Stimulated activated CD8-positive, alpha-beta memory T cell treated with anti-CD3 and anti-CD28 coated beads, Interleukin-12 subunit alpha, Interleukin-12 subunit beta, amount 100 ng/mL, for 24 hours (primary cell): ENCODE results near the gene AHNAK2.
"Not testable (repeated sequence)": the region's sequence is repeated elsewhere in the genome, so short reads cannot be mapped to it uniquely, and the experiment has no call there.

Experiments
- DNase-seq: peaks from one replicate; pipeline ENCODE4 v3.0.0-alpha.2; 2020; ENCODE audit errors: extremely low read depth

The AHNAK2 gene

DNA sequence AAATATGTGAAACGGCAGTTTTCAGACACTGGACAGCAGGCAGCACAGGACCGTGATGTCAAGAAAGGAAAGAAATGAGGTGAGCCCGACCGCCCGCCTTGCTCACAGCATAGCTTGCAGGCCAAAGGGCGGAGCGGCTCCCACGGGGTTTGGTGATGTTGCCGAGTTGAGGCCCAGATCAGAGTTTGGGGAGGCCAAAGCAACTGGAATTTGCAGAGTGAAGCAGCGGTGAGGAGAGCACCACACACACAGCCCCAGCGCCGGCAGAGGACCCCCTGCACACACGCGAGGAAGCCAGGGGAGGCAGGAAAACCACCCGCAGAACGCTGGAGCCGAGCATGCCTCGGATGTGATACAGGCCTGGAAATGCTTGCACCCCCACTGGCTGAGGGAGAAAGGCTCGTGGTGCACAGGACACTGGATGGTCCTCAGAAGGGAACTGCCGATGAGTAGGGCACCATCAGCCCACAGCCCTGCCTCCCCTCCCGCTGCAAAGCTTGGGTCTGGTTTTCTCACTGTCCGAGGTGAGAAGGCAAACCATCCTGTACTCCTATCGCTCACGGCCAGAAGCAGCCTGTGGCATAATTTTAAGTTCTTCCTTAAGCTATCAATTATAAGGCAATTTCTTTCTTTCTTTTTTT, 79.2 kb downstream of the AHNAK2 start:
- DNase-seq, result no peak

- no peak for DNase-seq
These were observed 80.0 kb downstream of the AHNAK2 start for GRCh38 chr14:104898195-104898558.

DNA sequence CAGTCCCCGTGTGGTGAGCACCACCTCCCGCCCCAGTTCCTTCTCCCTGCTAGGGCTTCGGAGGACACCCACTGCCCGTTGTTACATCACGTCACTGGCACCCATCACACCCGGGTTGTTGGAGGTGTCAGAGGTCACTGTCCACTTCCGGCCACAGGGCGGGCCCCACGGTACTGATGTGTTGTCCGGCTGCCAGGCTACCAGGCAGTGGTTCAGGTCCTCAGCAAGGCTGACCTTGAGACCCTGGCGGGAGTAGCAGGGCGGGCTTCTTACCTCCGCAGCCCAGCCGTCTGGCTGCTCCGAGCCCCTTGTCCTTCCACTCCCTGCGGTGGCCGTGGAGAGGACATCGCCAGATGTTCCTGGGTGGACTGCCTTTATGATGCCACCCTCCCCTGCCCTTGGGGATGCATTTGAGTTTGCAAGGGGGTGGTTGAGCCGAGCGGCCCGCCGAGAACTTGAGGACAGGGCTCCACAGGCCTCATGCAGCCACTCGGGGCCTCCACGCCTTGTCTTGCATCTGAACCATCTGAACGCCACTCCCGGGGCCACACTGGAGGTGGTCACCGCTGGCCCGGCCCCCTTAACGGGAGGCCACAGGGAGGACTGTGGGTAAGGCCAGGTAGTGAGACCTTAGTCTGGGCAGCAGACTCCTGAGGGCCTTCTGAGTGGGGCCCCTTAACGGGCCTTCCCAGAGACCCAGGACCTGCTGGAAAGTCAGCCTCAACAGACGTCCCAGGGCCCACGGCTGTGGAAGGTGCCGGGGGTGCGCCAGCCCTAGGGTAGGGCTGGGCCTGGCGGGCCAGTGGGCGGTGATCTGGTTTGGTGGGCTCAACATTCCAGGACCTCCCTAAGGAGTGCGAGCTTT, 80.6 kb downstream of the AHNAK2 start:
- DNase-seq, result no peak

- no peak for DNase-seq
These were observed 82.2 kb downstream of the AHNAK2 start for GRCh38 chr14:104895786-104896661.

DNA sequence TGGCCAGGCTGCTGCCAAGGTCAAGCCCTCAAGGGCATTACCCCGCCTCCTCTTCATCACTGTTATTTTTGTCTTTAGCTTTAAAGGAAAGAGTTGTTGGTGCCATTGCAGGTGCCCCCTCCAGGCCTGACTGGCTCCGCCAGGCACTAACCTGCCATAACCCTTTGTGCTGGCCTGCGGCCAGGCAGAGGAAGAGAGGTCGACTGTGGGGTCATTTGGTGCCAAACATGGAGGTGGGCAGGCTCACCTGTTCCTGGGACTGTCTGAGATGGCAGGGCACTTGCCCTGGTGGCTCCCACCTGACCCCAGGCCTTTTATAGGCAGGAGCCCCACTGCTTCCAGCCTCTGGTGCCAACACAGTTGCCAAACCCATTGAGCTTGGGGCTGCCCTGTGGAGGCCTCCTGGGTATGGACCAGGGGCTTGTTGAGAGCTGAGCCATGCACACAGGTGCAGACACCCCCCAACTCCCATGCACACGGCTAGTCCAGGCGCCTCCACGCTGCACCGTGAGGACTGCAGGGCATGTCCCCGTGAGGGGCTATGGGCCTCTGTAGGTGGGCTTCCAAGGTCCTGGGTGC, 82.9 kb downstream of the AHNAK2 start:
- DNase-seq, result no peak

DNA sequence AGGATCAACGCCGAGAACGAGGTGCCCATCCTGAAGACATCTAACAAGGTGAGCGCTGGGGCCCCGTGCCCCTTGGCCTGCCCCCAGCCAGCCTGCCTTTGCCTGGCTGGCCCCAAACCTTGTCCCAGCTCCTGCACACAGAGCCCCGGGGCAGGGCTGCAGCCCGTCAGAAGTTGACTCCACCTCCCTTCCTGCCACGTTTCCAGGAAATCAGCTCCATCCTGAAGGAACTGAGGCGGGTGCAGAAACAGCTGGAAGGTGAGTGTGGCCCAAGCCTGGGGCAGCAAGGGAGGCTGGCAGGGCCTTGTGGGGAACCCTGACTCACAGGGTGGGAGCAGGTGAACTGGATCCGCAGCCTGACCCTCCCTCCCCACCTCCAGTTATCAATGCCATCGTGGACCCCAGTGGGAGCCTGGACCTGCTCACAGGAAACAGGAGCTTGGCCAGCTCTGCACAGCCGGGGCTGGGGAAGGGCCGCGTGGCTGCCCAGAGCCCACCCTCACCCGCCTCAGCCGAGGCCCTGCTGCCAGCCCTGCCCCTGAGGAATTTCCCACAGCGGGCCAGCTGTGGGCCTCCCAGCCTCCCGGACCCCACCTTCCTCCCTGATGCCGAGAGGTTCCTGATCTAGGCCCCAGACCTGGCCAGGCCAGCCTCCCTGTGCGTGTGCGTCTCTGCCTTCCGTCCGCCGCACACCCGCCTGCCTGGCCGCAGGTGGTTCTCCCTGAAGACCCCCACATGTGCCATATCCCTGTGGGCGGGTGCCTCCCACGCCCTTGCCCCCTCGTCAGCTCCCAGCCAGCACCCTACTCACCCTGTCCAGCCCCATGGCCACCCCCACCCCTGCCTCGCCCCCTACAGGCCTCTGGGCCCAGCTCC, 83.6 kb downstream of the AHNAK2 start:
- no peak for DNase-seq

DNA sequence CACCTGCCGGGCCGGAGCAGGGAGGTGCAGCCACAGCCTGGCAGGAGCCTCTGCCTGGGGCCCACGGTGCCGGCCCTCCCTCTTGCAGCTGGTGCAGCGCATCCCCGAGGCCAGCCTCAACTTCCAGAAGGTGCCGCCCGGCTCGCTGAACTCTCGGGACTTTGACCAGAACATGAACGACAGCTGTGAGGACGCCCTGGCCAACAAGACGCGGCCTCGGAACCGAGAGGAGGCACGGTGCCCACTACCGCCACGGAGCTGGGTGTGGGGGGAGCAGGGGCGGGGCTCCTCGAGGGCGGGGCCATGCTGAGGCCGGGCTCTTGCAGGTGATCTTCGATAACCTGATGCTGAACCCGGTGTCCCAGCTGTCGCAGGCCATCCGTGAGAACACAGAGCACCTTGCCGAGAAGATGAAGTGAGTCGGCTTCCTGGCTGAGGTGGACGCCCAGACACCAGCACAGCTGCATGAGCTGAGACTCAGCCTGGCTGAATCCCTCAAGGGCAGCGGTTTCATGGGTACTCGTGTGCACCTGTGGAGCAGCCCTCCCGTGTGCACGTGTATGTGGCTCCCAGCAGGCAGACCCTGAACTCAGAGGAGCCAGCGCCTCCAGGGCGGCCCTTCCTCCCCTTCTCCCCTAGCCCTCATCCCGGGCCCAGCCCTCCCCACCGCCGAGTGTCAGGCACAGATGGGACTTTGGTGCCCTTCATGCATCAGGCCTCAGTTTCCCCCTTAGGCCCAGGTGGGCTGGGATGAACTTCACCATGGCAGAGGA, 84.6 kb downstream of the AHNAK2 start:
- no peak for DNase-seq

DNA sequence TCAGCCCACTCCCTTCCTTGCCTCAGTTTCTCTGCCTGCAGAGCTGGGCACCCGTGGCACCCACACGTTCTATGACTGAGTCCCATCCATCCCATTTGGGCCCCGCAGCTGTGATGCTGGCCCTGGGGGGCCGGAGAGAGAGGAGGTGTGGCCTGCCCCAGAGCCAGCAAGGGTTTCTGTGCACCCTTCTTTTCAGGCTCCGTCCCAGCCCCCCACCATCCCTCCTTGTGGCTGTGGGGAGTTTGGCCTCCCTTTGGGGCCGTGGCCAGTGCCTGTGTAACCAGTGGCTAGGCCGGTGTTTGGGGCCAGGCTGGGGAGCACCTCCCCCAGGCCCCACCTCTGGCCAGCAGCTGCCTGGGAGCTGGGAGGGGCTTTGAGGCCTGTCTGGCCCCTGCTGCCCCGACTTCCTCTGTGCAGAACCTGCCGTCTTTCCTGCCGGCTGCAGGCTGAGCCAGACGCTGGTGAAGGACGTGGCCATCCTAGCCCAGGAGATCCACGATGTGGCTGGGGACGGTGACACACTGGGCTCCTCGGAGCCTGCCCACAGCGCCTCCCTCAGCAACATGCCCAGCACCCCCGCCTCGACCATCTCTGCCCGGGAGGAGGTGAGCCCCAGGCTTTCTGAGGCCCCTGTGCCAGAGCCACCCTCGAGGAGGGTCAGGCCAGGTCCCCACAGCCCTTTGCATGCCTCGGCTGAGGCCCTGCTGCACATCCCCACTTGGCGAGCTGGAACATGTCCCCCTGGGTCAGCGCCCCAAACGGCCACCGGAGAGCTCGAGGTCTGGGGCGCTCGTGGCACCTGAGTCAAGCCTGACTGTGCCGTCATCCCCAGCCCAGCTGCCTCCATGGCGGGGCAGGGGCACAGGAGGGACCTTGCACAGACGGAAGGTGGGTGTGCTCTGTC, 85.4 kb downstream of the AHNAK2 start:
- DNase-seq, result no peak

- DNase-seq, result no peak
These were observed 86.3 kb downstream of the AHNAK2 start for GRCh38 chr14:104891664-104892530.

- DNase-seq, result no peak
These were observed 87.0 kb downstream of the AHNAK2 start for GRCh38 chr14:104891121-104891551.

DNA sequence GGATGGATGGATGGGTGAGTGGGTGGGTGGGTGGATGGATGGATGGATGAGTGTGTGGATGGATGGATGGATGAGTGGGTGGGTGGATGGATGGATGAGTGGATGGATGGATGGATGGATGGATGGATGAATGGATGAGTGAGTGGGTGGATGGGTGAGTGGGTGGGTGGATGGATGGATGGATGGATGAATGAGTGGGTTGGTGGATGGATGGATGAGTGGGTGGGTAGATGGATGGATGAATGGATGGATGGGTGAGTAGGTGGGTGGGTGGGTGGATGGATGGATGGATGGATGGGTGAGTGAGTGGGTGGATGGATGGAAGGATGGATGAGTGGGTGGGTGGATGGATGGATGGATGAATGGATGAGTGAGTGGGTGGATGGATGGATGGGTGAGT, 87.9 kb downstream of the AHNAK2 start:
- DNase-seq, result not testable (repeated sequence)

DNA sequence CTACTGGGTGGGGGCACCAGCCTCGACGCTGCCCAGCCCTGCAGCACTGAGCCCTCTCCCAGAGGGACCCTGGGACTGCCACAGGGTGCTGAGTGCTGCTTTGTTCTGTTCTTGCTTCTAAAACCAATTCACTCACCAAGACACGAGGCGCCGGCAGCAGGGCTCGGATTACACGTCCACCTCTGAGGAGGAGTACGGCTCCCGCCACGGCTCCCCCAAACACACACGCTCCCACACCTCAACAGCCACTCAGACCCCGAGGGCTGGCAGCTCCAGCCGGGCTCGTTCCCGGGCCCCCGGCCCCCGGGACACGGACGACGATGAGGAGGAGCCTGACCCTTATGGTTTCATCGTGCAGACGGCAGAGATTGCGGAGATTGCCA, 88.8 kb downstream of the AHNAK2 start:
- no peak for DNase-seq

GRCh38 chr14:104888489-104889374, 89.4 kb downstream of the AHNAK2 start:
- no peak for DNase-seq

DNA sequence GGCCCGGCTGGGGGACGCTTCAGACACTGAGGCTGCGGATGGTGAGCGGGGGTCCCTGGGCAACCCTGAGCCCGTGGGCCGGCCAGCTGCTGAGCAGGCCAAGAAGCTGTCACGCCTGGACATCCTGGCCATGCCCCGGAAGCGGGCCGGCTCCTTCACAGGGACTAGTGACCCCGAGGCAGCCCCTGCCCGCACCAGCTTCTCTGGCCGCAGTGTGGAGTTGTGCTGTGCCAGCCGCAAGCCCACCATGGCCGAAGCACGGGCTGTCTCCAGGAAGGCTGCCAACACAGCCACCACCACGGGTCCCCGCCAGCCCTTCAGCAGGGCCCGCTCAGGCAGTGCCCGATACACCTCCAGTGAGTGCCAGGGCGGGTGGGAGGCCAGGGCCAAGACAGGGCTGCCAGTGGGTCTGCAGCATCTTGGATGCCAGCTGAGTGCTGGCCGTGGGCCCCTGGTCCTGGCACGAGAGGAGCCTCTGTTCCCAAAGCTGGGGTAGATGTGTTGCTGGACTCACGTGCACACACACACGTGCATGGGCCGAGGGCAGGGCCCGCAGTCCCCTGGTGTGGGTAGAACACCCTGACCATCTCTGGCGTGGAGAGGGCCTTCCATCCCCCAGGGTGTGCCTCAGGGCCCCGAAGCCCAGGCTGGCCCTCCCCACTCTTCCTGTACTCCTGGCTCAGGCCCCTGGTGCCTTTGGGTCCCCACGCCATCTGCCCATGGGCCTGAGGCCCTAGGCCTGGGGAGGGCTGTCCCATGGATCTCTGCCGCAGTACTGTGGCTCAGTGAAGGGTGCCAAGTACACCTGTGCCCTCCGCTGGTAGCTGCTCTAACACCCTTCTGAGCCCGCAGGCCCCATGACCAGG, 90.3 kb downstream of the AHNAK2 start:
- DNase-seq, result no peak
